Liver (tissue), 3 donors: Measurements from ENCODE around the gene MOGAT3.

Experiments used
- CTCF ChIP-seq: fragments of 150-350 bp; IDR thresholded peaks from 2 replicates; pipeline ENCODE4 v1.5.1; 2017; ENCODE audit warnings: improper control_type of control experiment, low read depth, low read length; ENCODE audit not compliant: missing input control
- GABPA ChIP-seq, 2 donors: IDR thresholded peaks in 1 of 2; conservative IDR thresholded peaks in 1 of 2; 2 replicates each; pipeline ENCODE4 v1.6.1; 2016; ENCODE audit warnings: antibody characterized with exemption in 2 of 2, mild to moderate bottlenecking in 1 of 2, moderate library complexity in 1 of 2
- RAD21 ChIP-seq, 2 donors: IDR thresholded peaks; 2 replicates each; pipeline ENCODE4 v1.6.1; 2016; ENCODE audit warnings: antibody characterized with exemption in 2 of 2, mild to moderate bottlenecking in 2 of 2
- TAF1 ChIP-seq: conservative IDR thresholded peaks from 2 replicates; pipeline ENCODE4 v1.6.1; 2016; ENCODE audit warnings: antibody characterized with exemption, mild to moderate bottlenecking
- TF ChIP-seq, protein P1 (sequence below): IDR thresholded peaks from 2 replicates; pipeline ENCODE4 v1.6.1; 2016; ENCODE audit warnings: antibody characterized with exemption, mild to moderate bottlenecking
- donor health status: healthy.
- donor health status: healthy.

DNA sequence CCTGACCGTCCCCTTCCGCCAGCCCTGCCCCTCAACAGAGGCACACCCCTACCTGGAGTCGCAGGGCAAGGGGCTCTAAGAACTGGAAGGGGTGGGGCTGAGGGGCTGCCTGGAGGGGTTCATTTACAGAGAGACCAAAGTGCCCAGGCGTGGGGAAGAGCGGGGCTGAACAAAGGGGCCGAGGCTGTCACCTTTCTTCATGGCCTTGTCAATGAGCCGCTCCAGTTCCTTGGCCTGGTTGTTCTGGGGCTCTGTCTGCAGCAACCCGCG is 39.0 kb upstream of the MOGAT3 start:
- no peak for TF ChIP-seq CTCF
- TF ChIP-seq GABPA (IDR thresholded peaks at IDR 0.05 in 1 of 2, conservative IDR thresholded peaks at IDR 0.05 in 1 of 2): no peak
- TF ChIP-seq RAD21 (IDR thresholded peaks at IDR 0.05): no peak
- TF ChIP-seq, protein P1, sequence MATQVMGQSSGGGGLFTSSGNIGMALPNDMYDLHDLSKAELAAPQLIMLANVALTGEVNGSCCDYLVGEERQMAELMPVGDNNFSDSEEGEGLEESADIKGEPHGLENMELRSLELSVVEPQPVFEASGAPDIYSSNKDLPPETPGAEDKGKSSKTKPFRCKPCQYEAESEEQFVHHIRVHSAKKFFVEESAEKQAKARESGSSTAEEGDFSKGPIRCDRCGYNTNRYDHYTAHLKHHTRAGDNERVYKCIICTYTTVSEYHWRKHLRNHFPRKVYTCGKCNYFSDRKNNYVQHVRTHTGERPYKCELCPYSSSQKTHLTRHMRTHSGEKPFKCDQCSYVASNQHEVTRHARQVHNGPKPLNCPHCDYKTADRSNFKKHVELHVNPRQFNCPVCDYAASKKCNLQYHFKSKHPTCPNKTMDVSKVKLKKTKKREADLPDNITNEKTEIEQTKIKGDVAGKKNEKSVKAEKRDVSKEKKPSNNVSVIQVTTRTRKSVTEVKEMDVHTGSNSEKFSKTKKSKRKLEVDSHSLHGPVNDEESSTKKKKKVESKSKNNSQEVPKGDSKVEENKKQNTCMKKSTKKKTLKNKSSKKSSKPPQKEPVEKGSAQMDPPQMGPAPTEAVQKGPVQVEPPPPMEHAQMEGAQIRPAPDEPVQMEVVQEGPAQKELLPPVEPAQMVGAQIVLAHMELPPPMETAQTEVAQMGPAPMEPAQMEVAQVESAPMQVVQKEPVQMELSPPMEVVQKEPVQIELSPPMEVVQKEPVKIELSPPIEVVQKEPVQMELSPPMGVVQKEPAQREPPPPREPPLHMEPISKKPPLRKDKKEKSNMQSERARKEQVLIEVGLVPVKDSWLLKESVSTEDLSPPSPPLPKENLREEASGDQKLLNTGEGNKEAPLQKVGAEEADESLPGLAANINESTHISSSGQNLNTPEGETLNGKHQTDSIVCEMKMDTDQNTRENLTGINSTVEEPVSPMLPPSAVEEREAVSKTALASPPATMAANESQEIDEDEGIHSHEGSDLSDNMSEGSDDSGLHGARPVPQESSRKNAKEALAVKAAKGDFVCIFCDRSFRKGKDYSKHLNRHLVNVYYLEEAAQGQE: no peak
- TF ChIP-seq TAF1: no peak
